Colonic mucosa (tissue), 4 donors: ENCODE measurements around the gene AP3M1. TPM values are rescaled to one million over a fixed set of nuclear protein-coding genes. Genes with fewer than 3 reads are reported as not detected.
"Not testable (repeated sequence)": the region's sequence is repeated elsewhere in the genome, so short reads cannot be mapped to it uniquely, and the experiment has no call there.

Experiments used
- DNase-seq: peaks from one replicate; pipeline ENCODE4 v3.0.0-alpha.2; 2020
- H3K27ac ChIP-seq: fragments of 200-600 bp; one replicate; pipeline ENCODE4 v1.8.0; 2021
- H3K27me3 ChIP-seq: fragments of 200-600 bp; one replicate; pipeline ENCODE4 v1.8.0; 2021
- H3K36me3 ChIP-seq: fragments of 200-600 bp; one replicate; pipeline ENCODE4 v1.8.0; 2021
- H3K4me1 ChIP-seq: fragments of 200-600 bp; one replicate; pipeline ENCODE4 v1.8.0; 2021; ENCODE audit warnings: mild to moderate bottlenecking
- H3K4me3 ChIP-seq: fragments of 200-600 bp; one replicate; pipeline ENCODE4 v1.8.0; 2021
- H3K9ac ChIP-seq, 2 donors: one replicate each; pipeline ENCODE4 v1.7.0; 2013; ENCODE audit warnings: control low read depth in 2 of 2, low read depth in 2 of 2, low read length in 2 of 2
- H3K9me3 ChIP-seq: fragments of 200-600 bp; one replicate; pipeline ENCODE4 v1.8.0; 2021
- CTCF ChIP-seq: fragments of 200-600 bp; IDR thresholded peaks from one replicate; pipeline ENCODE4 v1.8.0; 2022; ENCODE audit warnings: antibody characterized with exemption, mild to moderate bottlenecking
- intact Hi-C: fragments of 100-400 bp; cut with DNase I; formaldehyde crosslinking; loops from one replicate; pipeline ENCODE4 v1.14.1; 2022
- total RNA-seq, 2 donors: library from RNA; stranded (reverse); fragmentation: NEBNext Ultra II Directional in 1 of 2; extraction: Animal tissue kit (Norgen Biotek cat#: 25700) in 1 of 2; gene quantifications; one replicate each; pipeline ENCODE4 v1.2.1, GENCODE V29; 2021
- donor health status: healthy.
- donor health status: DM: no; HTN: no; CAD: no.
- donor health status: DM: no; HTN: no; CAD: no.

Gene AP3M1
- total RNA-seq, 2 donors from 2014 or later: 30.5 to 31.7 TPM

DNA sequence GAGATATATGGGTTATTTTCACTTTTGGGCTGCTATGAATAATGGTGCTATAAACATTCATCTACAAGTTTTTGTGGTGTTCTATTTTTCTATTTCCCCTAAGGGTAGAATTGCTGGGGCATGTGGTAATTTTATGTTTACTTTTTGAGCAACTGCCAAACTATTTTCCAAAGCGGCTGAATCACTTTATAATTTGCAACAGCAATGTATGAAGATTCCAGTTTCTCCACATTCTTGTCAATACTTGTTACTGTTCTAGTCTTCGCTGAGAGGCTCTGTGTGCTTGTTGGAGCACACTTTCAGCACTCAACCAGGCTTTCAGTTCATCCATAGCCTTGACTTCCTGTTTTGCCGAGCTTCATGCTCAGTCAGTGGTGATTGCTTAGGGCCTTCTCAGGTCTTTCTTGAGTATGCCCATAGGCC is 39.4 kb upstream of the AP3M1 start:
- H3K4me1 ChIP-seq: no peaks in the 10 kb centered on the region
- no peaks in the 10 kb centered on the region for H3K9me3 ChIP-seq
- H3K27me3 ChIP-seq: no peaks in the 10 kb centered on the region
- H3K9ac ChIP-seq: peak overlapping the region in 1 of 2 donors; percentile 38
- no peaks in the 10 kb centered on the region for H3K36me3 ChIP-seq
- TF ChIP-seq CTCF: no peak
- H3K27ac ChIP-seq: peak overlapping the region; percentile 20
- no peak overlapping the region for H3K4me3 ChIP-seq
- intact Hi-C loops: no loop called here
- no peak for DNase-seq

DNA sequence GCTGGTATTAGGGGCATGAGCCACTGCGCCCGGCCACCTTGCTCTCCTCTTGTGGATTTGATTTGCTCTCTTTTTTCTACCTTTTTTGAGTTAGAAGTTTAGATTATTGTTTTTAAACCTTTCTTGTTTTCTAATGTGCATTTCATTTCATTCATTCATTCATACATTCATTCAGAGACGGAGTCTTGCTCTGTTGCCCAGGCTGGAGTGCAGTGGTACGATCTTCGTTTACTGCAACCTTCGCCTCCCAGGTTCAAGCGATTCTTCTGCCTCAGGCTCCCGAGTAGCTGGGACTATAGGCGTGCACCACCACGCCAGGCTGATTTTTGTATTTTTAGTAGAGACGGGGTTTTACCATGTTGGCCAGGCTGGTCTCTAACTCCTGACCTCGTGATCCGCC is 38.0 kb upstream of the AP3M1 start:
- not testable (repeated sequence) for H3K9ac ChIP-seq, H3K27ac ChIP-seq, H3K36me3 ChIP-seq

DNA sequence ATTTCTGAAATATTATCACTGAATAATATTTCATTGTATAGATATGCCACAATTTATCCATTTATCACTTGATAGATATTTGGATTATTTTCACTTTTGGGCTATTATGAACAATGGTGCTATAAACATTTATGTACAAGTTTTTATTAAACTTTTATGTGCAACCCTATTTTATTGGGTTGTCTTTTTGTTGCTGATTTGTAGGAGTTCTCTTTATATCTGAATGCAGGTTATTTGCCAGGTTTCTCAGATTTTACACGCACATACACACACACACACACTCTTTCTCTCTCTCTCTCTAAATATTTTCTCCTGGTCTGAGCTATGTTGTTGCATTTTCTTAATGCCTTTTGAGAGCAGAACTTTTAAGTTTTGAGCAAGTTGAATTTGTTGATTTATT is 36.6 kb upstream of the AP3M1 start:
- Histone ChIP-seq H3K36me3 (no peaks in the 10 kb centered on the region), H3K4me3 (no peak overlapping the region), H3K27me3 (no peaks in the 10 kb centered on the region), H3K4me1 (no peaks in the 10 kb centered on the region), H3K9me3 (no peaks in the 10 kb centered on the region), H3K9ac (no peak overlapping the region), H3K27ac (no peak overlapping the region)
- no peak for TF ChIP-seq CTCF
- intact Hi-C loops: no loop called here
- DNase-seq: no peak

More for the DNA sequence above, 38.0 kb upstream of the AP3M1 start:
- H3K4me1 ChIP-seq, H3K27me3 ChIP-seq, H3K9me3 ChIP-seq, intact Hi-C loops, DNase-seq, H3K4me3 ChIP-seq: not testable (repeated sequence)

DNA sequence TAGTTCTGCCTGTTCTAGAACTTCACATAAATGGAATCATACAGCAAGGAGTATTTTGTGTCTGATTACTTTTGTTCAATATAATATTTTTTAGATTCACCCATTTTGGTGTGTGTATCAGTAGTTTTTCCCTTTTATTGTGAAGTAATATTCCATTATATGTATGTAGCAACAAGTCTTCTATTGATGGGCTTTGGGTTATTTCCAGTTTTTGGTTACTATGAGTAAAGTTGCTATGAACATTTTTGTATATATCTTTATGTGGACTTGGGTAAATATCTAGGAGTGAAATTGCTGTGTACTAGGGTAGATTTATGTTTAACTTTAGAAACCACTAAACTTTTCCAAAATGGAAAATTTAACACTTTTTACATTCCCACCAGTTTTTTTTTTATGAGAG is 36.0 kb upstream of the AP3M1 start:
- H3K27me3 ChIP-seq: no peaks in the 10 kb centered on the region
- intact Hi-C loops: no loop called here
- no peaks in the 10 kb centered on the region for H3K36me3 ChIP-seq
- no peak for DNase-seq
- no peaks in the 10 kb centered on the region for H3K4me1 ChIP-seq
- no peak for TF ChIP-seq CTCF
- H3K27ac ChIP-seq: no peak overlapping the region
- H3K9ac ChIP-seq: no peak overlapping the region
- no peak overlapping the region for H3K4me3 ChIP-seq
- no peaks in the 10 kb centered on the region for H3K9me3 ChIP-seq

DNA sequence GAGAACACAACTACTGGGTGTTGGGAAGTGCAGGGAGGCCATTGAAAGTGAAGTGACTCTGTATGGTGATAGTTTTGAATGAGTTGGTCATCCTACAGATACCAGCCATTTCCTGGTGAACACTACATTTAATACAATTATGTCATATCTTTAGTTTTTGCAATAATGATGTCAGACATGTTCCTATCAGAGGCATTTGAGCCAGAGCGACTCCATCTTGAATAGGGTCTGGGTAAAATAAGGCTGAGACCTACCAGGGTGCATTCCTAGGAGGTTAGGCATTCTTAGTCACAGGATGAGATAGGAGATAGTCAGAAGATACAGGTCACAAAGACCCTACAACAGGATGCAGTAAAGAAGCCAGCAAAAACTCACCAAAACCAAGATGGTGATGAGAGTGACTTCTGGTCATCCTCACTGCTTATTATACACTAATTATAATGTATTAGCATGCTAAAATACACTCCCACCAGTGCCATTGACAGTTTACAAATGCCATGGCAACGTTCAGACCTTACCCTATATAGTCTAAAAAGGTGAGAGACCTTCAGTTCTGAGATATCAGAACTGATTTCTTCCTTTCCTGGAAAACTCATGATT is 28.6 kb upstream of the AP3M1 start:
- no peak overlapping the region for H3K27ac ChIP-seq
- no peak for DNase-seq
- H3K9ac ChIP-seq: no peak overlapping the region
- H3K27me3 ChIP-seq: no peaks in the 10 kb centered on the region
- peaks cover 3% of the 10 kb centered on the region for H3K4me1 ChIP-seq
- intact Hi-C loops: no loop called here
- no peaks in the 10 kb centered on the region for H3K9me3 ChIP-seq
- no peaks in the 10 kb centered on the region for H3K36me3 ChIP-seq
- TF ChIP-seq CTCF: no peak
- no peak overlapping the region for H3K4me3 ChIP-seq

GRCh38 chr10:74178042-74178791 is 27.6 kb upstream of the AP3M1 start:
- TF ChIP-seq CTCF: no peak
- no peaks in the 10 kb centered on the region for H3K9me3 ChIP-seq
- H3K4me3 ChIP-seq: no peak overlapping the region
- H3K9ac ChIP-seq: no peak overlapping the region
- H3K27me3 ChIP-seq: no peaks in the 10 kb centered on the region
- no peak for DNase-seq
- H3K36me3 ChIP-seq: no peaks in the 10 kb centered on the region
- H3K27ac ChIP-seq: no peak overlapping the region
- intact Hi-C loops: no loop called here
- H3K4me1 ChIP-seq: peaks cover 3% of the 10 kb centered on the region
